HEK293T (cell line): ENCODE results near the gene UTF1.

Experiments
- BHLHE40 ChIP-seq: fragments of 450-650 bp; IDR thresholded peaks from 2 replicates; pipeline ENCODE4 v1.6.1; 2016; ENCODE audit warnings: mild to moderate bottlenecking, moderate library complexity, borderline replicate concordance
- CTBP1 ChIP-seq: fragments of 450-650 bp; IDR thresholded peaks from 2 replicates; pipeline ENCODE4 v1.6.1; 2016; ENCODE audit warnings: borderline replicate concordance
- FOXK2 ChIP-seq: fragments of 450-650 bp; IDR thresholded peaks from 2 replicates; pipeline ENCODE4 v1.6.1; 2016; ENCODE audit warnings: mild to moderate bottlenecking
- FOXM1 ChIP-seq: fragments of 450-650 bp; IDR thresholded peaks from 2 replicates; pipeline ENCODE4 v1.6.1; 2017; ENCODE audit warnings: mild to moderate bottlenecking, borderline replicate concordance
- HDGF ChIP-seq: fragments of 450-650 bp; IDR thresholded peaks from 2 replicates; pipeline ENCODE4 v1.6.1; 2017; ENCODE audit warnings: antibody characterized with exemption, borderline replicate concordance
- L3MBTL2 ChIP-seq: fragments of 450-650 bp; conservative IDR thresholded peaks from 2 replicates; pipeline ENCODE4 v1.6.1; 2016; ENCODE audit warnings: mild to moderate bottlenecking
- LEF1 ChIP-seq: fragments of 450-650 bp; IDR thresholded peaks from 2 replicates; pipeline ENCODE4 v1.6.1; 2017; ENCODE audit warnings: mild to moderate bottlenecking, borderline replicate concordance
- NFRKB ChIP-seq: fragments of 450-650 bp; IDR thresholded peaks from 2 replicates; pipeline ENCODE4 v1.6.1; 2016; ENCODE audit warnings: mild to moderate bottlenecking, moderate library complexity

DNA sequence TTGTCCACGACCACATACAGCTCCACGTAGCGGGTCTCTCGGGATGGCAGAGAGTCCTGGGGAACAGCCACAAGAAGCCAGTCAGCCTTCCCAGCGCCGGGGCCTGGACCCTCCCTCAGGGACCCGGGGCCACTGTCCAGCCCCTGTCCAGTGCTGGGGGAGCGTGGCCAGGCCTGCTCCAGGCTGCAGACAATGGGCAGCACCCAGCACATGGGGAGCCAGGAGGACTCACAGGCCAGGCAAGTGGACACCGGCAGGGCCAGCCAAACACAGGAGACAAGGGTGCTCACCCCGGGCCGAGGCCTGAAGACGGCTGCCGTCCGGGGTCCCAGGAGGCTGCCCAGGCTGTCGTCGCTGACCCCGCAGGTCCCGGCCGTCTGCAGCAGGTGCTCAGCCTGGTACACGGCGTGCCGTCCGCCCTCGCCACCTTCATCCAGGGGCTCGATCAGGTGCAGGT lies 43.0 kb downstream of the UTF1 start:
- no peak for TF ChIP-seq FOXM1
- no peak for TF ChIP-seq FOXK2
- TF ChIP-seq HDGF: no peak
- no peak for TF ChIP-seq CTBP1
- no peak for TF ChIP-seq L3MBTL2
- no peak for TF ChIP-seq BHLHE40
- no peak for TF ChIP-seq NFRKB
- no peak for TF ChIP-seq LEF1
